Psoas muscle (tissue), 8 donors: ENCODE measurements around the gene PLP1. TPM values are rescaled to one million over a fixed set of nuclear protein-coding genes. Genes with fewer than 3 reads are reported as not detected.

Experiments used
- ATAC-seq, 4 donors: fragments of 200-7000 bp; cut with Tn5 transposase; one replicate each; pipeline ENCODE4 v1.9.1; 2020; ENCODE audit warnings: moderate library complexity in 3 of 4, mild to moderate bottlenecking in 2 of 4
- DNase-seq, 2 donors: peaks; one replicate each; pipeline ENCODE4 v3.0.0-alpha.2; 2020
- H3K27ac ChIP-seq: fragments of 200-600 bp; one replicate; pipeline ENCODE4 v1.8.0; 2022
- H3K27me3 ChIP-seq, 3 donors: fragments of 200-600 bp in 1 of 3; one replicate each; pipeline versions ENCODE4 v1.6.1 to v1.8.0; 2013 to 2022; ENCODE audit warnings: low read length in 2 of 3, mild to moderate bottlenecking in 2 of 3, moderate library complexity in 1 of 3; ENCODE audit not compliant: insufficient read depth in 3 of 3
- H3K36me3 ChIP-seq, 2 donors: fragments of 200-600 bp in 1 of 2; one replicate each; pipeline versions ENCODE4 v1.6.1 to v1.8.0; 2013 to 2022; ENCODE audit warnings: low read depth in 1 of 2, mild to moderate bottlenecking in 1 of 2, moderate library complexity in 1 of 2; ENCODE audit not compliant: insufficient read depth in 1 of 2
- H3K4me1 ChIP-seq: fragments of 200-600 bp; one replicate; pipeline ENCODE4 v1.8.0; 2022
- H3K4me3 ChIP-seq: fragments of 200-600 bp; one replicate; pipeline ENCODE4 v1.8.0; 2022; ENCODE audit warnings: mild to moderate bottlenecking
- H3K9me3 ChIP-seq: fragments of 200-600 bp; one replicate; pipeline ENCODE4 v1.8.0; 2022
- CTCF ChIP-seq: fragments of 200-600 bp; IDR thresholded peaks from one replicate; pipeline ENCODE4 v1.8.0; 2022; ENCODE audit warnings: antibody characterized with exemption
- WGBS, 3 donors: extraction: QIAGEN DNeasy Blood & Tissue Kit; methylation state at CpG; one replicate each; pipeline versions ENCODE4 v1.1.6 to v1.1.7; 2013; 5-methylcytosine and 5-hydroxymethylcytosine counted together
- intact Hi-C, 2 donors: fragments of 100-400 bp; cut with DNase I; formaldehyde crosslinking; loops; one replicate each; pipeline versions ENCODE4 v1.11.0 to v1.14.2; 2022
- polyA plus RNA-seq, 3 donors: library from polyadenylated mRNA; stranded (reverse); fragments of 200-250 nt; gene quantifications; one replicate each; pipeline ENCODE4 v1.2.3, GENCODE V29; 2013
- total RNA-seq, 4 donors: library from RNA; stranded (reverse); fragmentation: NEBNext Ultra II Directional in 2 of 4; extraction: Animal tissue kit (Norgen Biotek cat#: 25700) in 2 of 4; gene quantifications; one replicate each; pipeline versions ENCODE4 v1.2.1 to v1.2.4, GENCODE V29; 2021 to 2023
- donor health status: healthy with polysubstance abuse.
- donor health status: DM: no; HTN: no; CAD: no; lungs with moderate emphysema.
- donor health status: Bipolar disorder and iron deficiency.
- donor health status: healthy.
- donor health status: DM: yes; HTN: yes; CAD: no.
- donor health status: DM: no; HTN: no; CAD: no.
- donor health status: DM: no; HTN: no; CAD: no.
- donor health status: DM: yes; HTN: yes; CAD: no.

PLP1 gene
- total and polyA plus RNA-seq, 7 donors = 0.39 to 1.7 (median 0.82) TPM; not detected in 1

- H3K27ac ChIP-seq = no peak overlapping the region
- ATAC-seq (no peak), DNase-seq (no peak)
- 53 to 56% (median 55%) methylated on average over 1 of the region's 1 CpG for WGBS, 3 donors
- intact Hi-C loops = no loop called here
- peaks cover 0 to 7% (median 0%) of the 10 kb centered on the region in 3 donors for H3K27me3 ChIP-seq
- H3K4me1 ChIP-seq = no peaks in the 10 kb centered on the region
- H3K4me3 ChIP-seq = no peak overlapping the region
- TF ChIP-seq CTCF = no peak
- no peaks in the 10 kb centered on the region for H3K9me3 ChIP-seq
- no peaks in the 10 kb centered on the region for H3K36me3 ChIP-seq
These were observed 62.8 kb downstream of the PLP1 start for GRCh38 chrX:103839404-103839803.

Other genes starting within 250 kb of the PLP1 start
- gene TCEAL4, start 191.3 kb upstream of the PLP1 start, total RNA-seq = 10 to 100 TPM; 32.1 to 50.0 (median 36.3) TPM
- gene TCEAL4, start 191.3 kb upstream of the PLP1 start, polyA plus RNA-seq = 10 to 100 TPM; 28.6 to 66.6 (median 54.9) TPM
- gene TCEAL3, start 168.9 kb upstream of the PLP1 start, total RNA-seq = 10 to 100 TPM in 1 of 4 donors, 1 to 10 TPM in 3; 6.6 to 10.0 (median 7.6) TPM
- 10 to 100 TPM in 1 of 3 donors, 1 to 10 TPM in 2; 6.7 to 13.2 (median 6.8) TPM for gene TCEAL3, start 168.9 kb upstream of the PLP1 start, polyA plus RNA-seq
- 10 to 100 TPM; 25.9 to 54.8 (median 30.4) TPM for gene TCEAL1, start 147.9 kb upstream of the PLP1 start, total RNA-seq
- gene TCEAL1, start 147.9 kb upstream of the PLP1 start, polyA plus RNA-seq = 10 to 100 TPM; 18.7 to 42.1 (median 32.8) TPM
- gene MORF4L2, start 90.1 kb upstream of the PLP1 start, total RNA-seq = 100 to 1,000 TPM; 182 to 273 (median 218) TPM
- 100 to 1,000 TPM; 342 to 524 (median 422) TPM for gene MORF4L2, start 90.1 kb upstream of the PLP1 start, polyA plus RNA-seq
- not detected for gene TMEM31, start 65.9 kb upstream of the PLP1 start, total RNA-seq
- under 1 TPM in 1 of 3 donors, not detected in 2; 0.09 TPM for gene TMEM31, start 65.9 kb upstream of the PLP1 start, polyA plus RNA-seq
- 10 to 100 TPM in 1 of 4 donors, 1 to 10 TPM in 3; 1.9 to 15.2 (median 5.3) TPM for gene RAB9B, start 55.4 kb downstream of the PLP1 start, total RNA-seq
- 1 to 10 TPM in 2 of 3 donors, under 1 TPM in 1; 0.47 to 4.2 (median 1.7) TPM for gene RAB9B, start 55.4 kb downstream of the PLP1 start, polyA plus RNA-seq
- 1 to 10 TPM in 1 of 4 donors, under 1 TPM in 1, not detected in 2; 0.26 to 1.0 TPM for gene TMSB15B, start 185.8 kb downstream of the PLP1 start, total RNA-seq
- under 1 TPM; 0.19 to 0.53 (median 0.46) TPM for gene TMSB15B, start 185.8 kb downstream of the PLP1 start, polyA plus RNA-seq
- not detected for gene H2BW1, start 236.9 kb downstream of the PLP1 start, total RNA-seq
- gene H2BW1, start 236.9 kb downstream of the PLP1 start, polyA plus RNA-seq = not detected